ENCODE results near the gene ADAM10. TPM values are rescaled to one million over a fixed set of nuclear protein-coding genes. Genes with fewer than 3 reads are reported as not detected.

Gene ADAM10
- total RNA-seq, 1 experiment from 2014 or later: 128 TPM

- DNase-seq (ENCODE audit: low spot score): no peak
These were observed 167.3 kb downstream of the ADAM10 start for GRCh38 chr15:58582160-58582559.

- DNase-seq (ENCODE audit: low spot score): no peak
These were observed 172.8 kb downstream of the ADAM10 start for GRCh38 chr15:58576657-58577056.

GRCh38 chr15:58575045-58575786 lies 174.3 kb downstream of the ADAM10 start:
- DNase-seq (ENCODE audit: low spot score): no peak

GRCh38 chr15:58574631-58575030 lies 174.9 kb downstream of the ADAM10 start:
- no peak for DNase-seq (ENCODE audit: low spot score)

DNA sequence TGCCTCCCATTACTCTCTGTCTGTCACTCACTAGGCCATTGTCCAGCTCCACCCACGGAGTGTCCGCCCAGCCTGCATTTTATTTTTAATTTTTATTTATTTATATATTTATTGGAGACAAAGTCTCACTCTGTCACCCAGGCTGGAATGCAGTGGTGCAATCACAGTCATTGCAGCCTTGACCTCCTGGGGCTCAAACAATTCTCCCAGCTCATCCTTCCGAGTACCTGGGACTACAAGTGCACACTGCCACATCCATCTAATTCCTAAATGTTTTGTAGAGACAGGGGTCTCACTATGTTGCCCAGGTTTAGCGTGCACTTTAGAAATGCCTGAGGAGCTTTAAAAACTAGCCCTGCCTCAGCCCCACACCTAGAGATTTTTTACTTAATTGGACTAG lies 176.2 kb downstream of the ADAM10 start:
- DNase-seq (ENCODE audit: low spot score): no peak

DNA sequence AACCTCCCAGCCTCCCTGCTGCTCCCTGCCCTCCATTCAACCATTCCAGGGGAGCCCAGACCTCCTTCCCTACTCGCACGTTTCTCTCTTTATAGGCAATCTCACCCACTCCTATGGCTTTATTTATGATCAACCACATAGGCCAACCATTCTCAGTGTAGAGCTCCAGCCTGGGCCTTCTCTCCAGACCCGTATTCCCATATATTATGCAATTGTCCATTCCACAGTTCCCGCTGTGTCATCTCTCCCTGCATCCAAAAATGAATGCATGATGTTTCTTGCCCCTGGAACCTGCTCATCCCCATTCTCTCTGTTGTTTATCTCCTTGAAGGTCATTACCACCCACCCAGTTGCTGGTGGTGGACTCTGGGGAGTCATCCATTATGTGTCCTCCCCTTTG lies 177.0 kb downstream of the ADAM10 start:
- no peak for DNase-seq (ENCODE audit: low spot score)

DNA sequence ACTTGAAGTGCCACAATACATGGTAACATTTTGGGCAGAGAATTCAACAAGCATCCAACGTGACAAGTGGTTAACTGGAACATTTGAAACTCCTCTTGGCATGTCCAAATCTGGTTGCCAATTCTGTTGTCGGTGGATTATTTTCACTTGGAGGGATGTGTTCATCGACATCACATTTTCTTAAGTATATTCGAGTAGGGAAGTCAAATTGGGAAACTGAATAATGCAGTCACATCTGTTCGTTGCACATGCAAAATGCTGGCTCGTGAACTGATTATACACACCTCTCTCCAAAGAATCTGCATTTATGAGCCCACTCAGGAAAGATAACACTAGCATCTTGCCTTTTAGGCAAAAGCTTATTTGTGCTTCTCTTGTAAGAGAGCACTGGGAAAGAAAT lies 178.0 kb downstream of the ADAM10 start:
- no peak for DNase-seq (ENCODE audit: low spot score)

- no peak for DNase-seq (ENCODE audit: low spot score)
These were observed 180.1 kb downstream of the ADAM10 start for GRCh38 chr15:58569455-58569854.

GRCh38 chr15:58568157-58568571 lies 181.3 kb downstream of the ADAM10 start:
- DNase-seq (ENCODE audit: low spot score): no peak

DNA sequence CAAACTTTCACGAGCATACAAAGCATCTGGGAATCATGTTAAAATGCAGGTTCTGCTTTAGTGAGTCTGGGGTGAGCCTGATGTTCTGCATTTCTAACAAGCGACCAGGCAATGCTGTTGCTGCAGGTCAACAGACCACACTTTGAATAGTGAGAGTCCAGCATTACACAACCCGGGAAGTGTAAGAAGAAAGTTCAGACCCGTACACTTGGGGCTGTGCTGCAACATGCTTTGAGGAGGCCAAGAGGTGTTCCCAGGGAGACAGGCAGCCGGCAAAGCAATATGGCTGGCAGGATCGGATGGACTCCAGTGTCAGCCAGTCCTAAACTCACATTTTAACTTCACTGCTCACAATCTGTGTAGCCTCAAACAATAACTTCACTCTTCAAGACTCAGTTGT lies 183.5 kb downstream of the ADAM10 start:
- DNase-seq (ENCODE audit: low spot score): no peak

GRCh38 chr15:58565619-58566018 lies 183.9 kb downstream of the ADAM10 start:
- no peak for DNase-seq (ENCODE audit: low spot score)

GRCh38 chr15:58564981-58565380 lies 184.5 kb downstream of the ADAM10 start:
- DNase-seq (ENCODE audit: low spot score): no peak

- no peak for DNase-seq (ENCODE audit: low spot score)
These were observed 187.4 kb downstream of the ADAM10 start for GRCh38 chr15:58562135-58562534.

DNA sequence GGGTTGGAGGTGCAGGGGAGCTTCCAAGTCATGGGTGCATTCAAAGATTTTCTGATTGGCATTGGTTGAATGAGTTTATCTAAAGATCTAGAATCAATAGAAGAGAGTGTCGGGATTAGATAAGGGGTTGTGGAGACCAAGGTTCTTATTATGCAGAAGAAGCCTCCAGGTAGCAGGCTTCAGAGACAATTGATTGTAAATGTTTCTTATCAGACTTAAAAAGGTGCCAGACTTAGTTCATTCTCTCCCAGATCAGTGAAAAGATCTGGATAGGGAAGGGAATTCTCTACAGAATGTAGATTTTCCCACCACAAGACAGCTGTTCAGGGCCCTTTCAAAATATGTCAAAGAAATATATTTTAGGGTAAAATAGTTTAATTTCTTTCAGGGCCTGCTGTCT lies 188.2 kb downstream of the ADAM10 start:
- no peak for DNase-seq (ENCODE audit: low spot score)

DNA sequence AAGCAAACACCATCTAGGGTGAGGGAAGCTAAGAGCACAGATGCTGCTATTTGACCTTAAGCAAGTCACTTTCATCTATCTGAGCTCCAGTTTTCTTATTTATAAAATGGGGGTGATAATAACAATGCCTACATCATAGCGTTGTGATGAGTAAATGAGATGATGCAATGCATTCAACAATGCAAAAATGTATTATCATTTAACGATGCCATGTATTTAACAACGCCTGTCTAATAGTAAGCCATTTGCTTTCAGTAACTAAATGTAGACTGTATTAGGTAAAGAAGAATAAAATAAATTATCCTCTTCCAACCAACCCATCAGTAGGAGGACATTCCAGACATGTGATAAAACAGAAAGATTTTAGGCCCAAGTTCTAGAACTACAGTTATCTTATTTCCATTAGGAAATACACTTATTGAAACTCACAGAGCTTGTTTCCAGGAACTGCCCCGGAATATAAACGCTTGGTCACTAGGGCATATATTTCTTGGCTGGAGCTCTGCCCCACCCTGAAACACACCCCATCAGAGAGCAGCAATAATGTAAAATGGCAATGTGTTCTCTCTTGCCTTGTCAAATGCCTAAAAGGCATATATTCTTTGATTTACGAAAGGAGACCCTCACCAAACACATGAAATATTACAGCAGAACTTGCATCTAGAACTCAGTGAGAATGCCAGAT lies 189.5 kb downstream of the ADAM10 start:
- no peak for DNase-seq (ENCODE audit: low spot score)

DNA sequence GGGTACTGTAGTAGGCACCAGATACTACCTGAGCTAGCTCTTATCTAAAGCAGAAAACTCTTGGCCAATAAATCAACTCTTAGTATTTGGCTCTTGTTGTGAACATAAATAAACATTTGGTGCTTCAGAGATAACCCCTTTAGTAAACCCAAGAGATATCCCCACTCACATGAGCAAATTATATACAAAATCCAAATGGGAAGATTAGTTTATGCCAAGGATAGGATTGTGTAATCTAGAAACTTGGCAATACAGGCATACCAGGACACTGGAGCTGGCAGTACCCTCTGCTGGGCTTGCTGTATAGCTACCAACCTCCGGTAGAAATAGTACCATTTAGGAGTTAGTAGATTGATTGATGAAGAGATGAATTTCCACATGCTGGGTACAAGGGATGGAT lies 190.7 kb downstream of the ADAM10 start:
- DNase-seq (ENCODE audit: low spot score): no peak

GRCh38 chr15:58556541-58556940 lies 193.0 kb downstream of the ADAM10 start:
- DNase-seq (ENCODE audit: low spot score): no peak

- no peak for DNase-seq (ENCODE audit: low spot score)
These were observed 193.5 kb downstream of the ADAM10 start for GRCh38 chr15:58556028-58556361.

GRCh38 chr15:58555162-58556027 lies 194.1 kb downstream of the ADAM10 start:
- no peak for DNase-seq (ENCODE audit: low spot score)

GRCh38 chr15:58554758-58555157 lies 194.7 kb downstream of the ADAM10 start:
- no peak for DNase-seq (ENCODE audit: low spot score)

- DNase-seq (ENCODE audit: low spot score): no peak
These were observed 196.1 kb downstream of the ADAM10 start for GRCh38 chr15:58553365-58553918.

Measured in A172 (cell line).